Panc1 (cell line): ENCODE results near the gene MAML1. TPM values are rescaled to one million over a fixed set of nuclear protein-coding genes. Genes with fewer than 3 reads are reported as not detected.

Experiments
- ATAC-seq: fragments of 200-7000 bp; cut with Tn5 transposase; 2 replicates; pipeline ENCODE4 v1.9.1; 2020; ENCODE audit warnings: mild to moderate bottlenecking, moderate library complexity
- BruUV-seq: library from RNA; stranded (reverse); fragments of 400-500 nt; replicated peaks from 2 replicates; lab custom pipeline; 2021; lab: Mats Ljungman, UMichigan
- CTCF ChIA-PET: fragments of 300-600 bp; sonication (Branson Sonifier 250); formaldehyde crosslinking; loops from one replicate; lab custom pipeline; 2022; ENCODE audit warnings: antibody characterized with exemption; lab: Charles Lee
- POLR2A ChIA-PET: fragments of 300-600 bp; sonication (Branson Sonifier 250); formaldehyde crosslinking; loops from one replicate; lab custom pipeline; 2022; ENCODE audit warnings: antibody characterized with exemption; lab: Charles Lee
- DNase-seq: peaks from one replicate; pipeline ENCODE4 v3.0.0-alpha.2; 2010; ENCODE audit warnings: low read depth, low spot score
- H3K27ac ChIP-seq: 2 replicates; pipeline ENCODE4 v1.5.1; 2011; ENCODE audit warnings: mild to moderate bottlenecking, low read length, inconsistent platforms
- H3K27me3 ChIP-seq: fragments of 200-500 bp; sonication (Bioruptor generic); 2 replicates; pipeline ENCODE4 v1.6.0; 2014; ENCODE audit warnings: low read length, inconsistent platforms; ENCODE audit not compliant: control insufficient read depth, insufficient read depth
- H3K36me3 ChIP-seq: fragments of 200-500 bp; sonication (Bioruptor generic); 2 replicates; pipeline ENCODE4 v1.5.1; 2014; ENCODE audit warnings: inconsistent platforms, mild to moderate bottlenecking, low read length, moderate library complexity; ENCODE audit not compliant: control insufficient read depth, insufficient read depth
- H3K4me1 ChIP-seq: 2 replicates; pipeline ENCODE4 v1.5.1; 2011; ENCODE audit warnings: inconsistent platforms, mild to moderate bottlenecking, low read length, moderate library complexity; ENCODE audit not compliant: control insufficient read depth, insufficient read depth
- H3K4me3 ChIP-seq, 2 experiments: 2 replicates each; pipeline ENCODE4 v1.5.1; 2011 to 2012; ENCODE audit warnings: low read depth in 2 of 2, low read length in 2 of 2, mild to moderate bottlenecking in 2 of 2, inconsistent platforms in 1 of 2, moderate library complexity in 1 of 2
- H3K9me3 ChIP-seq: fragments of 200-500 bp; sonication (Bioruptor generic); 2 replicates; pipeline ENCODE4 v1.5.1; 2014; ENCODE audit warnings: low read depth, mild to moderate bottlenecking, inconsistent platforms, low read length, moderate library complexity; ENCODE audit not compliant: control insufficient read depth, insufficient read depth
- CTCF ChIP-seq: fragments of 450-650 bp; IDR thresholded peaks from 2 replicates; pipeline ENCODE4 v1.5.1; 2017; ENCODE audit warnings: mild to moderate bottlenecking
- POLR2AphosphoS5 ChIP-seq: IDR thresholded peaks from 2 replicates; pipeline ENCODE4 v1.6.1; 2012; ENCODE audit warnings: mild to moderate bottlenecking, low read depth, low read length, moderate library complexity
- REST ChIP-seq, 2 experiments: IDR thresholded peaks; 2 replicates each; pipeline ENCODE4 v1.6.1; 2011 to 2012; ENCODE audit warnings: low read depth in 2 of 2, control low read depth in 1 of 2, low read length in 1 of 2, mild to moderate bottlenecking in 1 of 2, moderate library complexity in 1 of 2; ENCODE audit not compliant: insufficient read depth in 1 of 2
- SIN3A ChIP-seq: IDR thresholded peaks from 2 replicates; pipeline ENCODE4 v1.6.1; 2012; ENCODE audit warnings: low read depth, mild to moderate bottlenecking, low read length, moderate library complexity, borderline replicate concordance; ENCODE audit not compliant: insufficient read depth
- TCF7L2 ChIP-seq: IDR thresholded peaks from 2 replicates; pipeline ENCODE4 v1.6.1; 2011; ENCODE audit warnings: mild to moderate bottlenecking, low read depth, low read length, inconsistent platforms
- in situ Hi-C: cut with HindIII; loops from 2 replicates; pipeline ENCODE4 v1.10.0; 2016; ENCODE audit warnings: low sequenced_read_pairs, low pct_unique_long_range_greater_than_20kb
- intact Hi-C: fragments of 100-400 bp; cut with micrococcal nuclease; formaldehyde crosslinking; loops from one replicate; pipeline ENCODE4 v1.10.0; 2022; ENCODE audit not compliant: unreplicated experiment
- total RNA-seq: library from RNA; stranded (reverse); gene quantifications from one replicate; pipeline ENCODE4 v1.2.1, GENCODE V29; 2021; ENCODE audit not compliant: unreplicated experiment

MAML1 gene
- total RNA-seq, 1 experiment from 2014 or later, result 31.3 TPM

GRCh38 chr5:179820127-179820482 lies 87.5 kb downstream of the MAML1 start:
- Histone ChIP-seq H3K36me3 (peaks cover 8% of the 10 kb centered on the region), H3K27ac (peak overlapping the region; percentile 99), H3K9me3 (no peaks in the 10 kb centered on the region), H3K4me3 (peak overlapping the region; percentile 39 to 95), H3K4me1 (peaks cover 54% of the 10 kb centered on the region), H3K27me3 (no peaks in the 10 kb centered on the region)
- TF ChIP-seq TCF7L2 (no peak), CTCF (no peak), REST (IDR thresholded peaks at IDR 0.05; ENCODE audit: insufficient read depth in 1 of 2, low read depth in 2 of 2, low read length in 1 of 2) (no peak), SIN3A (no peak), POLR2AphosphoS5 (no peak)
- no TSS peak for BruUV-seq
- ChIA-PET CTCF (interaction anchor here (1.2 kb wide), 1 partner anchor 57 kb away, joined by 3 read pairs; no protein-coding TSS in a partner anchor), POLR2A (interaction anchor here (0.6 kb wide), 1 partner anchor 30 kb away, joined by 7 read pairs; no protein-coding TSS in a partner anchor)
- intact Hi-C loops, result no loop called here
- ATAC-seq, result peak; percentile 7
- no peak for DNase-seq
- in situ Hi-C loops, result no loop called here

- no peaks in the 10 kb centered on the region for H3K27me3 ChIP-seq
- peak within 1 kb of the TSS; percentile 99 for H3K27ac ChIP-seq
- no peaks in the 10 kb centered on the region for H3K9me3 ChIP-seq
- no TSS peak for BruUV-seq
- ATAC-seq (peak; percentile 60), DNase-seq (no peak)
- ChIA-PET POLR2A (interaction anchor here (0.6 kb wide), 1 partner anchor 31 kb away, joined by 7 read pairs; no protein-coding TSS in a partner anchor), CTCF (interaction anchor here (1.2 kb wide), 1 partner anchor 58 kb away, joined by 3 read pairs; no protein-coding TSS in a partner anchor)
- TF ChIP-seq REST (IDR thresholded peaks at IDR 0.05; ENCODE audit: insufficient read depth in 1 of 2, low read depth in 2 of 2, low read length in 1 of 2) (0 out of 4 replicates have a peak, but pooled peaks of 1 of the 2 experiments have one; percentile 29), TCF7L2 (no peak), POLR2AphosphoS5 (peak; percentile 99), SIN3A (peak; percentile 79), CTCF (no peak)
- H3K36me3 ChIP-seq, result peaks cover 10% of the 10 kb centered on the region
- intact Hi-C loops, result no loop called here
- H3K4me1 ChIP-seq, result peaks cover 59% of the 10 kb centered on the region
- in situ Hi-C loops, result no loop called here
- H3K4me3 ChIP-seq, result peak within 1 kb of the TSS; percentile 73 to 95
Observed at GRCh38 chr5:179820483-179821297, 88.1 kb downstream of the MAML1 start, which contains the start of gene SQSTM1. Gene SQSTM1, plus strand, starts transcription at chr5:179820905. Its CDS starts 32 bp downstream, at chr5:179820937.
